ENCODE results near the gene CSNK1E. TPM values are rescaled to one million over a fixed set of nuclear protein-coding genes. Genes with fewer than 3 reads are reported as not detected.

Gene CSNK1E
- total and polyA plus RNA-seq, 2 of the 8 experiments (the other 6 are each of a cell fraction or from before 2014, with no cell fraction given), result 247 to 263 TPM

DNA sequence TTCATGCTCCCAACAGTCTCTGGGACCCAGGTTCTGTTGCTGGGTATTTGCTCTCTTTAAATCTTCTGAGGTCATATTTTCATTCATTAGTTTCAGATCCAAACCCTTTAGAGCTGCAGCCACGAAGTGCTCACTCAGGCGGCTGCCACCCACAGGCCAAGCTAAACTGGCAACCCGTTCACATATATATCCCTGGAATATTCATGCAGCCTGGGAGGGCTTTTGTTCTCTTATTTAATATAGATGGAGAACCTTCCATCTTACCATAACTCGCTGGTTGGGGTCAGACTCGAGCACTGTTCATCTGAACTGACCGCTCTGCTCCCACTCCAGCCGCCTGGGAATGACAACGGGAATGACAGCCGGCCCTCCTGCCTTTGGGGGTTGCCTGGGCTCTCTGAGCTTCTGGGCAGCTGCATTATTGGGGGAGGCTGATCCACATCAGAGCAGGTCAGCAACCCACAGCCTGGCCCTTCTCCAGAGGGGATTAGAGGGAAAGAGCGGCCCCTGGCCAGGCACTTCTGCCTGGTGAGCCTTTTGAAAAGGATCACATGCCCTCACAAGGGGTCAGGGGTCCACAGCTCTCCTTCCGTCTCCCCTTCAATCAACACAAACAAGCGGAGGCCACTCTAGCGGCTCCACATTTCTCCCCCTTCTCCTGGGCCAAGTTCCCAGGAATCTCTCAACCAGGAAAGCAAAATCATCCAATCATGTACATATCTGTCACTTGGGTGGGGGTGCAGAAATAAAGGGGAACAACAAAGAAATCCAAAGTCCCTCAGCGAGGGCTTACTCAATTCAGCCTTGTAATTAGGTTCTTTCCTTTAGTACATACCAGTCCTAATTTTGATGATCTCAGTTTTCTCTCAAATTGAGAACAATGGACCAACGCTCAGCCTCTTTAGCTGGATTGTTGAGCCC, 56.2 kb downstream of the CSNK1E start (continued):
- TF ChIP-seq EP300 (IDR thresholded peaks at IDR 0.05; ENCODE audit: borderline replicate concordance in 1 of 2, low read depth in 2 of 2, low read length in 2 of 2) (no peak), BRCA1 (IDR thresholded peaks at IDR 0.05; ENCODE audit: low read depth, low read length) (no peak), FOSL1 (IDR thresholded peaks at IDR 0.05; ENCODE audit: insufficient read depth, low read depth, low read length) (no peak)
- TF ChIP-seq, protein P1, sequence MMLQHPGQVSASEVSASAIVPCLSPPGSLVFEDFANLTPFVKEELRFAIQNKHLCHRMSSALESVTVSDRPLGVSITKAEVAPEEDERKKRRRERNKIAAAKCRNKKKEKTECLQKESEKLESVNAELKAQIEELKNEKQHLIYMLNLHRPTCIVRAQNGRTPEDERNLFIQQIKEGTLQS (IDR thresholded peaks at IDR 0.05; ENCODE audit: insufficient read depth, low read depth, low read length), result no peak

Data from H1 (cell line).